Duodenal mucosa (tissue), 2 donors: Measurements from ENCODE around the gene PCNT.

Source experiments
- H3K27ac ChIP-seq: one replicate; pipeline ENCODE4 v1.7.0; 2013; ENCODE audit warnings: low read depth, low read length
- H3K27me3 ChIP-seq, 2 donors: one replicate each; pipeline ENCODE4 v1.7.0; 2013; ENCODE audit warnings: low read length in 2 of 2, control low read depth in 1 of 2; ENCODE audit not compliant: insufficient read depth in 2 of 2, control insufficient read depth in 1 of 2
- H3K36me3 ChIP-seq, 2 donors: one replicate each; pipeline ENCODE4 v1.7.0; 2013; ENCODE audit warnings: low read length in 2 of 2, control low read depth in 1 of 2; ENCODE audit not compliant: insufficient read depth in 2 of 2, control insufficient read depth in 1 of 2
- H3K4me1 ChIP-seq, 2 donors: one replicate each; pipeline ENCODE4 v1.7.0; 2013; ENCODE audit warnings: low read length in 2 of 2, control low read depth in 1 of 2; ENCODE audit not compliant: insufficient read depth in 2 of 2, control insufficient read depth in 1 of 2
- H3K4me3 ChIP-seq, 2 donors: one replicate each; pipeline ENCODE4 v1.7.0; 2013; ENCODE audit warnings: low read length in 2 of 2, low read depth in 1 of 2
- H3K9ac ChIP-seq, 2 donors: one replicate each; pipeline ENCODE4 v1.7.0; 2013; ENCODE audit warnings: low read length in 2 of 2, low read depth in 1 of 2
- H3K9me3 ChIP-seq, 2 donors: one replicate each; pipeline ENCODE4 v1.7.0; 2013; ENCODE audit warnings: low read length in 2 of 2, control low read depth in 1 of 2; ENCODE audit not compliant: control insufficient read depth in 1 of 2

Gene PCNT

GRCh38 chr21:46349134-46349760, 25.3 kb downstream of the PCNT start:
- Histone ChIP-seq H3K4me3 (no peak overlapping the region), H3K27ac (no peak overlapping the region), H3K9me3 (no peaks in the 10 kb centered on the region), H3K9ac (no peak overlapping the region), H3K27me3 (no peaks in the 10 kb centered on the region), H3K4me1 (no peaks in the 10 kb centered on the region), H3K36me3 (peaks cover 30 to 83% of the 10 kb centered on the region in 2 donors)

GRCh38 chr21:46350571-46350970, 26.6 kb downstream of the PCNT start:
- no peaks in the 10 kb centered on the region for H3K4me1 ChIP-seq
- H3K36me3 ChIP-seq = peaks cover 35 to 95% of the 10 kb centered on the region in 2 donors
- no peaks in the 10 kb centered on the region for H3K9me3 ChIP-seq
- no peak overlapping the region for H3K9ac ChIP-seq
- H3K4me3 ChIP-seq = no peak overlapping the region
- H3K27ac ChIP-seq = no peak overlapping the region
- H3K27me3 ChIP-seq = no peaks in the 10 kb centered on the region

GRCh38 chr21:46350981-46351380, 27.0 kb downstream of the PCNT start:
- Histone ChIP-seq H3K9me3 (no peaks in the 10 kb centered on the region), H3K27ac (no peak overlapping the region), H3K9ac (no peak overlapping the region), H3K4me1 (no peaks in the 10 kb centered on the region), H3K36me3 (peaks cover 37 to 95% of the 10 kb centered on the region in 2 donors), H3K27me3 (no peaks in the 10 kb centered on the region), H3K4me3 (no peak overlapping the region)

- Histone ChIP-seq H3K27ac (no peak overlapping the region), H3K36me3 (peaks cover 33 to 95% of the 10 kb centered on the region in 2 donors), H3K9me3 (no peaks in the 10 kb centered on the region), H3K4me1 (no peaks in the 10 kb centered on the region), H3K9ac (no peak overlapping the region), H3K4me3 (no peak overlapping the region), H3K27me3 (no peaks in the 10 kb centered on the region)
Measured at GRCh38 chr21:46351476-46352163, 27.7 kb downstream of the PCNT start.

- no peaks in the 10 kb centered on the region for H3K9me3 ChIP-seq
- peaks cover 33 to 95% of the 10 kb centered on the region in 2 donors for H3K36me3 ChIP-seq
- H3K4me1 ChIP-seq = no peaks in the 10 kb centered on the region
- no peak overlapping the region for H3K4me3 ChIP-seq
- H3K27me3 ChIP-seq = no peaks in the 10 kb centered on the region
- H3K9ac ChIP-seq = no peak overlapping the region
- no peak overlapping the region for H3K27ac ChIP-seq
Measured at GRCh38 chr21:46352164-46352515, 28.2 kb downstream of the PCNT start.

- Histone ChIP-seq H3K9ac (no peak overlapping the region), H3K27me3 (no peaks in the 10 kb centered on the region), H3K4me3 (no peak overlapping the region), H3K27ac (no peak overlapping the region), H3K36me3 (peaks cover 28 to 95% of the 10 kb centered on the region in 2 donors), H3K4me1 (no peaks in the 10 kb centered on the region), H3K9me3 (no peaks in the 10 kb centered on the region)
Measured at GRCh38 chr21:46352913-46353312, 29.0 kb downstream of the PCNT start.

GRCh38 chr21:46354046-46354445, 30.1 kb downstream of the PCNT start:
- Histone ChIP-seq H3K9ac (no peak overlapping the region), H3K9me3 (no peaks in the 10 kb centered on the region), H3K27ac (no peak overlapping the region), H3K4me3 (no peak overlapping the region), H3K4me1 (no peaks in the 10 kb centered on the region), H3K27me3 (no peaks in the 10 kb centered on the region), H3K36me3 (peaks cover 27 to 93% of the 10 kb centered on the region in 2 donors)

- no peak overlapping the region for H3K4me3 ChIP-seq
Measured at GRCh38 chr21:46354518-46354917, 30.6 kb downstream of the PCNT start.

GRCh38 chr21:46355161-46356004, 31.4 kb downstream of the PCNT start:
- Histone ChIP-seq H3K27ac (no peak overlapping the region), H3K27me3 (no peaks in the 10 kb centered on the region), H3K4me1 (no peaks in the 10 kb centered on the region), H3K36me3 (peaks cover 20 to 80% of the 10 kb centered on the region in 2 donors), H3K9ac (no peak overlapping the region), H3K9me3 (no peaks in the 10 kb centered on the region), H3K4me3 (no peak overlapping the region)

More at GRCh38 chr21:46354518-46354917, 30.6 kb downstream of the PCNT start:
- Histone ChIP-seq H3K36me3 (peaks cover 23 to 88% of the 10 kb centered on the region in 2 donors), H3K27ac (no peak overlapping the region), H3K4me1 (no peaks in the 10 kb centered on the region), H3K27me3 (no peaks in the 10 kb centered on the region), H3K9me3 (no peaks in the 10 kb centered on the region), H3K9ac (no peak overlapping the region)

GRCh38 chr21:46356005-46356338, 32.0 kb downstream of the PCNT start:
- no peak overlapping the region for H3K9ac ChIP-seq
- H3K36me3 ChIP-seq = peaks cover 17 to 74% of the 10 kb centered on the region in 2 donors
- no peaks in the 10 kb centered on the region for H3K4me1 ChIP-seq
- H3K27ac ChIP-seq = no peak overlapping the region
- no peak overlapping the region for H3K4me3 ChIP-seq
- H3K9me3 ChIP-seq = no peaks in the 10 kb centered on the region
- H3K27me3 ChIP-seq = no peaks in the 10 kb centered on the region
